ENCODE results near the gene MSRB2. TPM values are rescaled to one million over a fixed set of nuclear protein-coding genes. Genes with fewer than 3 reads are reported as not detected.
"Not testable (repeated sequence)": the region's sequence is repeated elsewhere in the genome, so short reads cannot be mapped to it uniquely, and the experiment has no call there.

Gene MSRB2
- total RNA-seq, 1 donor from 2014 or later = 10.8 TPM

- not testable (repeated sequence) for DNase-seq
Measured at GRCh38 chr10:23070092-23070912, 25.1 kb upstream of the MSRB2 start.

- DNase-seq = no peak
Measured at GRCh38 chr10:23070913-23071218, 24.5 kb upstream of the MSRB2 start.

DNA sequence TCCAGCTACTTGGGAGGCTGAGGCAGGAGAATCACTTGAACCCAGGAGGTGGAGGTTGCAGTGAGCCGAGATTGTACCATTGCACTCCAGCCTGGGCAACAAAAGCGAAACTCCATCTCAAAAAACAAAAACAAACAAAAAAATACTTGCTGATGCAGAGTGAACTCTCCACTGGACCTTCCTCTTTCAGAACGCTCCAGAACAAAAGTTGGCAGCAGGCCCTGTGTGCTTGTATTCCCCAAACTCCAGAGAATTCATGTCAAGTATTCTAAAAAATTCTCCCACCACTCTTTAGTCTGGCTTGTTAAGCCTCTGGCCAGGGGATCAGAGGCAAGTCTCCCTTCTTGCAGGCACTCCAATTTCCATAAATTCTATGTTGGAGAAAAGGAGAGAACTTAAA, 22.8 kb upstream of the MSRB2 start:
- peak; percentile 1 for DNase-seq

DNA sequence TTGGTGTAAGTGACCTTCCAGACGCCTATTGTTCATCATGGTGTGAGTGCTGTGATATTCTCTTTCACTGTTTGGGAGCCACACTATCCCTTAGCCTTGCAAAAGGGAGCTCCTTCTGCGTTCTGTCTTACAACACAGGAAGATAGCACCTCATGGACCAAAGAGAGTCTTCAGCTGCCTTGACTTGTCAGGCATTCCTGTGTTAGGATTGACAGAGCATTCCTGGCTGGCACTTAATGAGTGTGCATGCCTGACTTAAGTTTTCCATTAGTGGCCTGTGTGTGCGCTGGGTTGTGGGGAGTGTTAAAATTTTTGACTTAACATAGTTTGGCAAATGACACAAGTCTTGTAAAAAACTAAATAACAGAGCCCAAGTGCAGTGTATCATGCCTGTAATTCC, 21.9 kb upstream of the MSRB2 start:
- no peak for DNase-seq

GRCh38 chr10:23075672-23076071, 19.7 kb upstream of the MSRB2 start:
- DNase-seq = no peak

DNA sequence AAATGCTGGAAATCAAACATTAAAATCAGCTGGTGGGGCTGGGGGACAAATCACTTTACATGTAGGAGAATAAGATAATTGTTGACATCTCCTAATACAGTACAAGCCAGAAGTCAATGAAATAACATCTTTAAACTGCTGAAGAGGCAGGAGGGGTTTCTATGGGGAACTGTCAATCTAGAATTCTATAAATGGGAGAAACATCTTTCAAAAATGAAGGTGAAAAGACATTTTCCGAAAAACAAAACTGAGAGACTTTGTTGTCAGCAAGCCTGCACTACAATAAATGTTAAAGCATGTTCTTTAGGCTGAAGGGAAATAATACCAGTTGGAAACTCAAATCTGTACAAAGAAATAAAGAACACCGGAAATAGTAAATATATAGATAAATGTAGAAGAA, 17.3 kb upstream of the MSRB2 start:
- no peak for DNase-seq

- no peak for DNase-seq
Measured at GRCh38 chr10:23079700-23080099, 15.7 kb upstream of the MSRB2 start.

DNA sequence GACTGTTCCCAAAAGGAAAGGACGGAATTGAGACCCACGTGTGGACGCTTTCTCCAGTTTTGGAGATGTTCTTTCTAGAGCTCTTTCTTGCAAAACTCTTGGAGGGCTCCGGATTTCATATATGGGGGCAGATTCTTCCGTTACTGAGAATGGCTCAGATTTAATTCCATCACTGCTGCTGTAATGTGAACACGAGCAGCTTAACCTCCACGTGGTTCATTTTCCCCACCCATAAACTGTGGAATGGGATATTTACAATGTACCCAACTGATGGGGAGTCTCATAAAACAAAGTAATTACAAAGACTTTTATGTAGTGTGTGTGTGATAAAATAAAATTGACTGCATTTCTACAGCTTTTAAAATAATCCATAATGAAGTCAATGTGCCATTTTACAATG, 15.1 kb upstream of the MSRB2 start:
- no peak for DNase-seq

DNA sequence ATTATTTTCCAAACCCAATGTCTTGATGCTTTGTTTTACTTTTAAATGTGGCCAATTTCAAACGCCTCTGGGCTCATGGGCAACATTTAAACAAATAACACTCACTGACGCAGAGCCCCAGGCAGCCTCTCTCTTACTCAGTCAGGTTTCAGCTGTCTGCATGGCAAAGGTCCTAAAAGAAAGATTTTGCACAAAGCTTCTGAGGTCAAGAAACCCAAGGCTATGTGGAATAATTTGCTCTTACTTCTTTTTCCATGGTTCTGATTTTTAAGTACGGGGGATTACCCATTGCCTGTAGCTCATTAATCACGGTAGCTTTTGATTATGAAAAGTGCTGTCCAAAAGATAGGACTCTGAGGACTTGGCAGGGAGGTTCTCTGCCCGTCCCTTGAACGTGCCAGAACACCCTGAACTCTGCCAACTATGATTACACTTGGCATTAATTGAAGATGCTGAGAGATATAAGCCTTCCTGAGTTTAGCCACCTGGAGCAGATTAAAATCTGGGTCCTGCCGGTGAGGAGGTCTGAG, 14.1 kb upstream of the MSRB2 start:
- DNase-seq = no peak

- no peak for DNase-seq
Measured at GRCh38 chr10:23081891-23082290, 13.5 kb upstream of the MSRB2 start.

- DNase-seq = no peak
Measured at GRCh38 chr10:23088609-23089008, 6.8 kb upstream of the MSRB2 start.

DNA sequence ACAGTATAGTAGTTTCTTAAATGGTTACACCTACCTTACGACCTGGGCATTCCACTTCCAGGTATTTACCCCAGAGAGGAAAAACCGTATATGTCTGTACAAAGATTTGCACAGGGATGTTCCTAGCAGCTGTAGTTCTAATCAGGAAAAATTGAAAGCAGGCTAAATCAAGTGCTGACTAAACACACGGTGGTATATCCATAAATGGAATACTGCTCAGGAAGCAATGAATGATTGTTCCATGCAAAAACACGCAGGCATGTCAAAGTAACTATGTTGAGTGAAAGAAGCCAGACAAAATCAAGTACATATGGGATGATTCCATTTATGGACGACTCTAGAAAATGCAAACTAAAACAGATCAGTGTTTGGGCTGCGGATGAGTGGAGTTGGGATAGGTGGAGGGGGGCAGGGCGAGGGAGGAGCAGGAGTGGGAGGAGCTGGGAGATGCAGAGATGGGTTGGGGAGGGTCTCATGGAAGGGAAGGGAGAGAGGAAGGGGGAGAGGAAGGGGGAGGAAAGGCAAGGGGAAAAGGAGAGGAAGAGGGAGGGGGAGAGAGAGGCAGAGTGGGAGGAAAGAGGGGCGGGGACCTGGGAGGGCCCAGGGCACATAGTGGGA, 484 bp upstream of the MSRB2 start:
- DNase-seq = peak; percentile 89

- DNase-seq = peak; percentile 79
Measured at GRCh38 chr10:23095966-23096801, 805 bp downstream of the MSRB2 start.

DNA sequence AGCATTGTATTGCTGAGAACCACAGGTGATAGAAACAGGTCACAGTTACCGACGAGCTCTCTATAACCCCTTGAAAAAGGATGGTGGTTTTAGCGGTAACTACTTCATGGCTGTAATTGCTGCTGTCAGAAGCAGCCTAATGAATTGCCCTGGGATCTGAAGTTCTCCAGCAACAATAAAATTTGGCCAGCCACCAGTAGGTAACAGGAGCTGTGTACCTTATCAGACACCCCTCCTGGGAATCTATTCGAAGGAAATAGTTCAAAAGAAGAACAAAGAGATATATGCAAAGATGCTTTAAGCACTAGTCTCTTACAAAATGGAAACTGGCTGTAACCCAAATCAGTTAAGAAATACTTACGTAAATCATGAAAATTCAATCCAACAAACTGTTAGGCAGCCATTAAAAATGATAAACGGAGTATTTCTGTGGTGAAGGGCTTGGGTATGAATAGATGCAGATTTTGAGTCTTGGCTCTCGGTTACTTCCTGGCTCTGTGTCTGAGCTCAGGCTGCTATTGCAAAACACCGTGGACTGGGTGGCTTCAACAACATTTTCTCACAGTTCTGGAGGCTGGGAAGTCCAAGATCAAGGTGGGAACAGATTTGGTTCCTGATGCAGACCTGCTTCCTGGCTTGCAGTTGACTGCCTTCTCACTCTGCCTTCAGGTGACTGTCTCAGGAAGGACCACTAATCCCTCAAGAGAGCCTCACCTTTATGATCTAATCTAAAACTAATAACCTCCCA, 1.6 kb downstream of the MSRB2 start:
- DNase-seq = peak; percentile 78

DNA sequence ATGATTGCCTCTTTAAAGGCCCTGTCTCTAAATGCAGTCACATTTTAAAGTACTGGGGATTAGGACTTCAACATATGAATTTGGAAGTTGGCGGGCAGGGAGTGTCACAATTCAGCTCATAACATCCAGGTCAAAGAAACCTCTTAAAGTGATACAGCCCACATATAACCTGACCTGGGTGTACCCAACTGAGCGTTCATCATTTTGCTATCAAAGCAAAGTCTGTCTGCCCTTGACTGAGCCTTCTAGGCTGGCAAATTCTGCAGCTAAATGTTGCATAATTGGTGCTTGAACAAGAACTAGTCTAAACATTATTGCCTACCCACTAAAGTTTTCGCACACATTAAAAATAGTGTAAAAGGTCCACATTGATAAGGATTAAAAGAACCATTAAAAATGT, 3.7 kb downstream of the MSRB2 start:
- DNase-seq = no peak

GRCh38 chr10:23099816-23100215, 4.4 kb downstream of the MSRB2 start:
- DNase-seq = no peak

DNA sequence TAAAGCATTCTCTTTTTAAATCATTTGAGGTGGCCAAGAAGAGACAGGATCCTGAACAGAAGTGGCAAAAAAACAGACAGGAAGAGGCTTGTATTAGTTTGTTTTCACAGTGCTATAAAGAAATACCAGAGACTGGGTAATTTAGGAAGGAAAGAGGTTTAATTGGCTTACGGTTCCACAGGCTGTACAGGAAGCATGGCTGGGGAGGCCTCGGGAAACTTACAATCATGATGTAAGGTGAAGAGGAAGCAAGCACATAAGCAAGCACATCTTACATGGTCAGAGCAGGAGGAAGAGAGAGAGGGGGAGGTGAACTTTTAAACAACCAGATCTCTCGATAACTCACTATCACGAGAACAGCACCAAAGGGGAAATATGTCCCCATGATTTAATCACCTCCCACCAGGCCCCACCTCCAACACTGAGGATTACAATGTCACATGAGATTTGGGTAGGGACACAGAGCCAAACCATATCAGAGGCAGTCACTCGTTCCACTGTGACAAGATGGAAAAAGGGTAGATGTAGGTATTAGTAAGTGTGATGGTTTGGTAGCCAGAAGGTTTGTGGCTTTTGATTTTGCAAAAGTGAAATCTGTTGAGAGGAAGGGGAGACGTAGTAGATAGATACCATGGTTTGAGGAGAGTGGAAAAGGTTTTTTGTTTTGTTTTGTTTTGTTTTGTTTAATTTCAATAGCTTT, 5.1 kb downstream of the MSRB2 start:
- DNase-seq = no peak

GRCh38 chr10:23106331-23107072, 11.1 kb downstream of the MSRB2 start:
- DNase-seq = no peak

GRCh38 chr10:23110722-23111516, 15.5 kb downstream of the MSRB2 start:
- no peak for DNase-seq
